C1 segment of cervical spinal cord (tissue), 14 donors: ENCODE measurements around the gene SARS2.
"Not testable (repeated sequence)": the region's sequence is repeated elsewhere in the genome, so short reads cannot be mapped to it uniquely, and the experiment has no call there.

ENCODE experiments used
- DNase-seq, 14 donors: peaks; one replicate each; lab custom pipeline; 2025; lab: John Stamatoyannopoulos, UW

SARS2 gene

GRCh38 chr19:38946229-38947010 lies 15.9 kb upstream of the SARS2 start:
- no peak for DNase-seq

GRCh38 chr19:38945562-38946228 lies 15.1 kb upstream of the SARS2 start:
- DNase-seq: no peak

GRCh38 chr19:38944981-38945506 lies 14.5 kb upstream of the SARS2 start:
- DNase-seq: no peak

- DNase-seq: no peak
These were observed 12.1 kb upstream of the SARS2 start for GRCh38 chr19:38942471-38943181.

- DNase-seq: no peak
These were observed 11.4 kb upstream of the SARS2 start for GRCh38 chr19:38941979-38942378.

GRCh38 chr19:38941466-38941865 lies 10.9 kb upstream of the SARS2 start:
- not testable (repeated sequence) for DNase-seq

- no peak for DNase-seq
These were observed 9.4 kb upstream of the SARS2 start for GRCh38 chr19:38939957-38940356.

GRCh38 chr19:38933544-38933943 lies 3.0 kb upstream of the SARS2 start:
- no peak for DNase-seq

GRCh38 chr19:38932425-38933179 lies 2.0 kb upstream of the SARS2 start:
- no peak for DNase-seq

GRCh38 chr19:38931521-38931793 lies 894 bp upstream of the SARS2 start:
- DNase-seq: no peak

GRCh38 chr19:38930776-38931520 lies 385 bp upstream of the SARS2 start, which contains the start of gene MRPS12:
MRPS12 (plus strand) TSS chr19:38930944; CDS start chr19:38931295, 351 bp downstream.
- DNase-seq: peak in 9 of 14 donors; percentile 88 to 100 (median 98)

GRCh38 chr19:38928391-38929001 lies 2.1 kb downstream of the SARS2 start:
- no peak for DNase-seq

- DNase-seq: no peak
These were observed 6.2 kb downstream of the SARS2 start for GRCh38 chr19:38924388-38924787.

- no peak for DNase-seq
These were observed 8.1 kb downstream of the SARS2 start for GRCh38 chr19:38922482-38922881.

- DNase-seq: no peak
These were observed 8.9 kb downstream of the SARS2 start for GRCh38 chr19:38921420-38922274.

GRCh38 chr19:38920602-38921419 lies 9.8 kb downstream of the SARS2 start:
- DNase-seq: no peak

GRCh38 chr19:38919837-38920601 lies 10.5 kb downstream of the SARS2 start:
- no peak for DNase-seq

- no peak for DNase-seq
These were observed 12.0 kb downstream of the SARS2 start for GRCh38 chr19:38918526-38918925.
